ENCODE results near the gene HERC3. TPM values are rescaled to one million over a fixed set of nuclear protein-coding genes. Genes with fewer than 3 reads are reported as not detected.

HERC3 gene
- total and polyA plus RNA-seq, 2 experiments from 2014 or later: 2.2 to 2.4 TPM

- TF ChIP-seq ZNF462 (CRISPR knock-in tag; IDR thresholded peaks at IDR 0.05) (no peak), ZNF331 (CRISPR knock-in tag; IDR thresholded peaks at IDR 0.05; ENCODE audit: low read depth) (no peak), POLR2AphosphoS5 (IDR thresholded peaks at IDR 0.05; ENCODE audit: low read depth) (no peak), EZH2phosphoT487 (IDR thresholded peaks at IDR 0.05; ENCODE audit: unreplicated experiment) (no peak)
Measured at GRCh38 chr4:88709989-88710388, 117.7 kb downstream of the HERC3 start (continued).

GRCh38 chr4:88713782-88714181 is 121.5 kb downstream of the HERC3 start:
- Histone ChIP-seq H2AFZ (no peak overlapping the region), H3K27ac (ENCODE audit: low read depth) (no peak overlapping the region), H3K4me1 (ENCODE audit: insufficient read depth) (no peaks in the 10 kb centered on the region), H3K27me3 (ENCODE audit: insufficient read depth) (no peaks in the 10 kb centered on the region), H4K20me1 (replicated peaks; ENCODE audit: insufficient read depth) (no peaks in the 10 kb centered on the region), H3K4me3 (no peak overlapping the region), H3K9me2 (ENCODE audit: insufficient read depth) (0 out of 2 replicates have a peak, but pooled peaks cover under 1% of the 10 kb centered on the region), H3K79me2 (replicated peaks; ENCODE audit: insufficient read depth) (no peaks in the 10 kb centered on the region), H3F3A (replicated peaks; ENCODE audit: low read depth) (no peaks in the 10 kb centered on the region), H3K36me3 (ENCODE audit: insufficient read depth) (0 out of 2 replicates have a peak, but pooled peaks cover 6% of the 10 kb centered on the region), H3K4me2 (no peak overlapping the region)
- TF ChIP-seq EZH2 (IDR thresholded peaks at IDR 0.05; ENCODE audit: low read depth, unreplicated experiment) (no peak), JUNB (IDR thresholded peaks at IDR 0.05; ENCODE audit: unreplicated experiment) (no peak), EZH2phosphoT487 (IDR thresholded peaks at IDR 0.05; ENCODE audit: unreplicated experiment) (no peak), ZNF114 (CRISPR knock-in tag; IDR thresholded peaks at IDR 0.05) (no peak), STAT1 (IDR thresholded peaks at IDR 0.05; ENCODE audit: unreplicated experiment) (no peak)
- ATAC-seq (no peak), DNase-seq (ENCODE audit: low spot score) (no peak)
- Mint-ChIP-seq H3K27me3 (ENCODE audit: insufficient read depth, low read depth, poor library complexity) (no peaks in the 10 kb centered on the region), H3K27ac (no peak overlapping the region), H3K4me1 (no peaks in the 10 kb centered on the region), H3K4me3 (no peak overlapping the region), H3K36me3 (ENCODE audit: low read depth) (peaks cover 14% of the 10 kb centered on the region), H3K9me3 (peaks cover 16% of the 10 kb centered on the region)
